GM18868 (cell line): ENCODE results near the gene CDH23.
A peak's percentile ranks its signal among the peaks of the same experiment; 100 is the strongest.

ENCODE experiments used
- ATAC-seq: cut with Tn5 transposase; IDR thresholded peaks from one replicate; pipeline ENCODE4 v1.9.1; 2021; ENCODE audit warnings: mild to moderate bottlenecking, moderate library complexity; ENCODE audit not compliant: unreplicated experiment

Gene CDH23

GRCh38 chr10:71713135-71714030, 316.7 kb downstream of the CDH23 start:
- ATAC-seq: no peak

GRCh38 chr10:71714031-71714410, 317.3 kb downstream of the CDH23 start:
- ATAC-seq: no peak

GRCh38 chr10:71714592-71714991, 317.9 kb downstream of the CDH23 start:
- no peak for ATAC-seq

- ATAC-seq: no peak
Observed at GRCh38 chr10:71715026-71715425, 318.3 kb downstream of the CDH23 start.

- no peak for ATAC-seq
Observed at GRCh38 chr10:71715860-71716259, 319.1 kb downstream of the CDH23 start.

GRCh38 chr10:71716426-71716825, 319.7 kb downstream of the CDH23 start:
- no peak for ATAC-seq

GRCh38 chr10:71717056-71717455, 320.3 kb downstream of the CDH23 start:
- no peak for ATAC-seq

- no peak for ATAC-seq
Observed at GRCh38 chr10:71717551-71717951, 320.8 kb downstream of the CDH23 start.

GRCh38 chr10:71718165-71718698, 321.5 kb downstream of the CDH23 start:
- no peak for ATAC-seq

GRCh38 chr10:71719042-71719441, 322.3 kb downstream of the CDH23 start:
- ATAC-seq: no peak

- ATAC-seq: no peak
Observed at GRCh38 chr10:71719464-71720201, 322.9 kb downstream of the CDH23 start, which contains the start of gene C10orf105. TSS of gene C10orf105 (minus strand) at chr10:71719778. CDS start at chr10:71716337, 3,441 bp downstream.

GRCh38 chr10:71720288-71720687, 323.6 kb downstream of the CDH23 start:
- ATAC-seq: no peak

- ATAC-seq: no peak
Observed at GRCh38 chr10:71721313-71721712, 324.6 kb downstream of the CDH23 start.

GRCh38 chr10:71722849-71723248, 326.1 kb downstream of the CDH23 start:
- no peak for ATAC-seq

GRCh38 chr10:71723311-71723710, 326.6 kb downstream of the CDH23 start:
- no peak for ATAC-seq

- ATAC-seq: no peak
Observed at GRCh38 chr10:71724539-71724938, 327.8 kb downstream of the CDH23 start.

GRCh38 chr10:71725249-71725648, 328.5 kb downstream of the CDH23 start:
- ATAC-seq: no peak

- no peak for ATAC-seq
Observed at GRCh38 chr10:71725998-71726579, 329.4 kb downstream of the CDH23 start.

- ATAC-seq: no peak
Observed at GRCh38 chr10:71726580-71727104, 329.9 kb downstream of the CDH23 start.

GRCh38 chr10:71727105-71727737, 330.5 kb downstream of the CDH23 start:
- peak; percentile 54 for ATAC-seq
